NCI-H2081 (cell line): ENCODE measurements around the gene DIAPH1.

ENCODE experiments used
- DNase-seq, 2 experiments: peaks; one replicate each; lab custom pipeline; 2025; lab: John Stamatoyannopoulos, UW

The DIAPH1 gene

DNA sequence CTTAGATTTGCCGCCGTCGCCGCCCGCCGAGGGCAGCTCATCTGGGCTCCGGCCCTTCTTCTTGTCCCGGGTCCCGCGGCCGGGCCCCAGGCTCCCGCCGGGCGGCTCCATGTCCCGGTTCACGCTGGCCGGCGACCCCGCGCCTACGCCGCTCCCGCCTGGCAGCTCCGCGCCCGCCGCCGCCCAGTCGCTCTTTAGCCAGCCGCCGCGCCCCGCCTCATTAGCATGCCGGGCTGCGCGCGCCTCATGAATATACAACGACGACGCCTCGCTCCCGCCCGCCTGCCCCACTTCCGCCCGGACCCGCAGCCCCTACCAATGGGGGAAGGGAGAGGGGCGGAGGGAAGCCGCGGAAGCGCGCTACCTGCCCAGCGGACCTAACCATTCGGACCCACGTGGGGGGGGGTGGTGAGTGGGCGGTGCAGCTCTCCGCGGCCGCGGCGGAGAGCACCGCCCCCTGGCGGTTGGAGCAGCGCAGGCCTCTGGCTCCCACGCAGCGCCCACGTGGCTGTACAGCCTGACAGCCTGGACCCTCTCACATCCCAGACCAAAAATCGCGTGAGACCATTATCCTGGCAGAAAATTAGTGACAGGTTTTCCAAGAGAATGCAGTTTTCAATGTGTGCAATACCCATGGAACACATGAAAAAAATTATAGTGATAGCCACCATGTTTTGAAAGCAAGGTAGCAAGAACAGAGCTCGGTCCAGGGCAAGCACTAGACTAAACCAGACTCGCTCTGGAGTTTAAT is at the start of gene DIAPH1:
DIAPH1 (minus strand) TSS at position 197 of the 751 bp plus-strand sequence; CDS start at position 111, 86 bp downstream.
- peak; percentile 94 to 95 for DNase-seq

DNA sequence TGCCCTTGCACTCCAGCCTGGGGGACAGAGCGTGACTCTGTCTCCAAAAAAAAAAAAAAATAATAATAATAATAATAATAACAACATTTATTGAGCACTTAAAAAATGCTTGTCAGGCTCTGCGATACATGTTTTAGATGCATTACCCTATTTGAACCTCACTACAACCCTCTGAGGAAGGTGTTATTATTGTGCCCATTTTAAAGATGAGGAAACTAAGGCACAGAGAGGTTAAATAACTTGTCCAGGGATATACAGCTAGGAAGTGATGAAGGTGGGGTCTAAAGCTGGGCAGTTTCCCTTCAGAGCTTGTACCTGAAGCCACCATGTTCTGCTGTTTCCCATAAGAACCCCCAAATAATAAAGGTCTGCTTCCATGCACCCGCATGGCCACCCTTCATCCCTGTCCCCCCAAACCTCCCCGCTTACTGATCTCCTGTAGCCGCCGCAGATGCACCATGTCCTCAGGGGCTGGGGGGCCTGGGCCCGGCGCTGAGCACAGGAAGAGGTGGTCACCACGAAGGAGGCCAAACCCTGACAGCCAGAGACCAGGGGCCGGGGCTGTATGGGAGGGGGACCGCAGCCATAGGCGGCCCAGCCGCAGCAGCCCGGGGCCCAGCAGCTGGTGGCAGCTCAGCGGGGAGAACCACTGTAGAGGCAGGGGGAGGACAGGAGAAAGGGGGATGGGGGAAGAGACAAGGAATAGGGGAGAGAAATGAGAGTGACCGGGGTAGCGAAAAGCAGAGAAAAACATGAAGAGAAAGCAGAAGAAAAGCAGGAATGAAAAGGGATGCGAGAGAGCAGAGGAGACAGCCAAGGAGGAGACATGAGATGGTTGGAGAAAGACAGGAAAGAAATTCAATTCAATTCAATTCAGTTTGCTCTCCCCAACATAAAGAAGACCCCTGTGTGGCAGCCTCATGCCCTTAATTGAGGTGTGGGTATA is 47.5 kb upstream of the DIAPH1 start:
- no peak for DNase-seq

DNA sequence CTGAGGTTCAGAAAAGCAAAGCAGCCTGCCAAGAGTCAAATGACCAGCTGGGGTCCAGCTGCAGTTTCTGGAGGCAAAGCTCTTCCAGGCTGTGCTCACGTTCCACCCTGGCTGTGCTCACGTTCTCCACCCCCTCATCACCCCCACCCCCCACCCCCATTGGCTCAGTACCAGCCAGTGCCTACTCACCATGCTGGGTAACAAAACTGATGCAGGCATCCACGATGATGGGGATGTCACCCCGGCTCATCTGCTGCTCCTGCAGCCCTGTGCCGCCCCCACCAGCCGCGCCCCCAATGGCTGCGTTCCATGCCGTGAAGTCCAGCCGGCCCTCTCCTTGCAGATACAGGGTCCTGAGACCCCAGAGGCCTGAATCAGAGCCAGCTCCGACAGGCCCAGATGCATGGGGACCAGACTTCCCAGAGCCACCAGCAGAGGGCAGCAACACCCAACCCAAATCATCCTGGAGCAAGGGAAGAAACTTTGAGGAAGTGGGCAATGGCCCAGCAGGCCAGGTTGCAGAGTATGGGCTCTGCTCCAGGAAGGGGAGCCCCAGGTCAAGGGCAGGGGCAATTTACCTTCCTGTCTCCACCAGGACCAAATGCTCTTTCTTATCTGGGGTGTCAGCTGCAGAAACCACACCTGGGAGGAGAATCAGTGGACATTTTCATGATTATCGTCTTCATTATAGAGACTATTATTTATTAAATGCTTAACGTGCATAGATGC is 46.1 kb upstream of the DIAPH1 start:
- DNase-seq, result peak; percentile 18 to 24

DNA sequence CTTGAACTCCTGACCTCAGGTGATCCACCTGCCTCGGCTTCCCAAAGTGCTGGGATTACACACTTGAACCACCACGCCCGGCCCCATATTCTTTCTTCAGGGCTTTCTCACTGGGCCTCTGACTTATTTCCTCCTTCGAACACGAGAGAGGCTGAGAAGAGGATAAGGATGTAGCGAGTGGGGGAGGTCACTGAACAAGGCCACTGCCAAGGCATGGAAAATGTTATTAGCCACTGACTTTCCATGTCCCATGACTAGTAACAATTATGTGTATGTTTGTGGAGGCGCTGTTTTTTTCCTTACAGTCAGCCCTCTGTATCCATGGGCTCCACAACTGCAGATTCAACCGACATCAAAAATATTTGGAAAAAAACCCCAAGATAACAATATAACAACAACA is 44.7 kb upstream of the DIAPH1 start:
- DNase-seq, result no peak

DNA sequence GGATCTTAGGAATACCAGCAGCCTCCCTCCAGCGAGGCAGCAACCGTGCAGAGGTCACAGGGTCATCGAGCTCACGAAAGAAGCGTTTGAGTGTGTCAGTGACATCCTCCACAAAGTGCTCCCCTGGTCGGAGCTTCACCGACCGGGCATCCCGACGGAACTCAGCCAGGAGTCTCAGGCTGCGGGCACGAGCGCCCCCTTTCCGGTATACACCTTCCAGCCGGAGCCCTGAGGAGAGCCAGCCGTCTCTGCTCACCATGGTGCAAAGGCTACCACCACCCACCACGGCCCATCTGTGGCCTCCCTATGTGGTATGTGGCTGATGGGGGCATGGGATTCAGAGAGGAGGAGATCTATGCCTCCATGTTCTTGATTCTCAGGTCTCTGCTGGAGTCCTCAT is 43.2 kb upstream of the DIAPH1 start:
- no peak for DNase-seq

DNA sequence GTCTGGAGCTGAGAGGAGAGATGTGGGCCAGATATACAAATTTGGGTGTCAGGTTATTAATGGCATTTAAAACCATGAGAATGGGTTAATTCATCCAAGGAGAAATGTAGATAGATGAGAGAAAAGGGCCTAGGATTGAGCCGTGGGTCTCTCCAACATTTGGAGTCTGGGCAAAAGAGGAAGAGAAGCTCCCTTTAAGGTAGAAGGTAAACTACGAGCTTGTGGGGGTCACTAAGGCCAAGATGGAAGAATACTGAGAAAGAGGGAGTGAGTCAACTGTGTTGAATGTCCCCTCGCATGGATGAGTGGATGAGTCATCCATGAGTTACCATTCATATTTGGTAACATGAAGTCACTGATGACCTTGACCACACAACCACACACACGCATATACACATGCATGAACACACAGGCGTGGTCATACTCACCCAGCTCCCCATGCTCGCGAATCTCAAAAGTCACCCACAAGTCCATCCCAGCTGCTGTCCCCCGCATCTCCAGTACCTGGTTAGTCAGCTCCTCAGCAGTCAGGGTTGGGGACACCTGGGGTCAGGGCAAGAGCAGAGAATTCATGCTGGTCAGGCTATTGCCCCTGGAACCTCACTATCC is 39.2 kb upstream of the DIAPH1 start:
- DNase-seq, result no peak

DNA sequence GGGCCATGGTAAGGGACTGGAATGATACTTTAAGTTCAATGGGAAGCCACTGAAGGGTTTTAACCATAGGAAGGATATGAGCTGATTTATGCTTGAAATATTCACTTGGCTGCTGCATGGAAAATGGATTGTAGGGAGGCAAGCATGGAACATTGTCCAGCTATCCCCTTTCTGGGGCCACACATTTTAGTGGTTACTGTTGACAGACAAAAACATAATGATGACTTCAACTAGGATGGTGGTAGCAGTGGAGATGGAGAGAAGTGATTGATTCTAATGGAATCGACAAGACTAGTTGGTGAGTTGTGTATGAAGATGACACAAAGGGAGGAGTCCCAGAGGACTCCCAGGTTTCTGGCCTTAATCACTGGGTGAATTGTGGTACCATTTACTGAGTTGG is 38.6 kb upstream of the DIAPH1 start:
- no peak for DNase-seq

DNA sequence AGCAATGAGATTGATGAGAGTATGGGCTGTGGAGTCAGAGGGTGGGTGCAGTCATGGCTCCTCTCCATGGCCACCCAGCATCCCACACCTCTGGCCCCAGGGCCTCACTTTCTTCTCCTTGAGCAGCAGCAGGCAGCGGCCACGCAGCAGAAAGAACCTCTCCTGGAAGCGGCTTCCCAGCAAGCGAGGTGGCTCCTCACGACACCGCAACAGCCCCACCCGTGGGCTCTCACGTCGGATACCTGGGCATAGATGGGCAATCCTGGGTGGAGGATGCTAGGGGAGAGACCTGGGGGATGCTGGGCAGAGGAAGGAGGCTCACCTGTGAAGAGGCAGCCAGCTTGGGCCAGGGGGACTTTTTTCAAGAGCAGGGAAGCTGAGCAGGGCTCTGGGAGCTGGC is 37.6 kb upstream of the DIAPH1 start:
- DNase-seq, result no peak

DNA sequence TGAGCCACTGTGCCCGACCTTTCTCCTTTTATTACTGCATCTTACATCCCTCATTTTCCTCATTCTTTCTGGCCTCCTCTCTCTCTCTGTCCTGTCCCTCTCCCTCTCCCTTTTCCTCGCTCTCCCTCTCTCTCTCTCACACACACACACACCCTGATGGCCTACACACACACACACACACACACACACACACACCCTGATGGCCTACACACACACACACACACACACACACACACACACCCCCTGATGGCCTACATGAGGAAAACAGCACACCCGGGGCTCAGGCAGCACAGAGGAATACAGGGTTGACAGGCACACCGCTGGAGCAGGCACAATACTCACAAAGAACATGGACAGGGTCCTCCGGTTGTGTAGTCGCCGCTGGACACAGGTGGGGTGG is 36.2 kb upstream of the DIAPH1 start:
- no peak for DNase-seq

DNA sequence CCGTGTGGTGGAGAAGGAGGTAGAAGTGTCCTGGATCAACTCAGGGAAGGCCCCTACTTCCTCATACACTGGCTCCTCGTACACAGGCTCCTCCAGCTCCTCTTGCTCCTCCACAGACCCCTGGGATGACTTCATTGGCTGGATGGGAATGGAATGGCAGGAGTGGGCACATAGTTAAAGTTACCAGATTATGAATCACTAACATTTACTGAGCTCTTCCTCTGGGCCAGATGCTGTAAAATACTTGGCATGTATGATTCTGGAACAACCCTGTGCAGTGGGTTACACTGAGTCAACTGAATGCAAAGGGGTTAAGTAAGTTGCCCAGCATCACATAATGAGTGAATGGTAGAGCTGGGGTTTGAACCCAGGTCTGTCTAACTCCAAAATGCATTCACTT is 35.5 kb upstream of the DIAPH1 start:
- no peak for DNase-seq

DNA sequence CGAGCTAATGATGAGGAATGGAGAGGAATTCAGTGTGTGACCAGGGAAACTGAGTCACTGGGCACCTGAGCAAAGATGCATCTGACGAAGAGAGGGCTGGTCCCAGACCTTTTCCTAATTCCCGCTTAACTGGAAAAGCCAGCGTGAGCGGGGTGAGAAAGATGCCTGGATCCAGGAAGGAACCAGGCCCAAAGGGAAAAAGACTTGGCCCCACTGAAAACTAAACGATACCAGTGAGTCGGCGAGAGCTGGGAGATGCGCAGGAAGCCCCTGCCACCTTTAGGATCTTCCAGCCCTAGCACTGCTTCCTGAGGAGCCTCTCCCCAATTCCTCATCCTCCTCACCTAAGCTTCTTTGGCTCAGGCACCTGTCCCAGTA is 32.9 kb upstream of the DIAPH1 start:
- DNase-seq, result no peak

DNA sequence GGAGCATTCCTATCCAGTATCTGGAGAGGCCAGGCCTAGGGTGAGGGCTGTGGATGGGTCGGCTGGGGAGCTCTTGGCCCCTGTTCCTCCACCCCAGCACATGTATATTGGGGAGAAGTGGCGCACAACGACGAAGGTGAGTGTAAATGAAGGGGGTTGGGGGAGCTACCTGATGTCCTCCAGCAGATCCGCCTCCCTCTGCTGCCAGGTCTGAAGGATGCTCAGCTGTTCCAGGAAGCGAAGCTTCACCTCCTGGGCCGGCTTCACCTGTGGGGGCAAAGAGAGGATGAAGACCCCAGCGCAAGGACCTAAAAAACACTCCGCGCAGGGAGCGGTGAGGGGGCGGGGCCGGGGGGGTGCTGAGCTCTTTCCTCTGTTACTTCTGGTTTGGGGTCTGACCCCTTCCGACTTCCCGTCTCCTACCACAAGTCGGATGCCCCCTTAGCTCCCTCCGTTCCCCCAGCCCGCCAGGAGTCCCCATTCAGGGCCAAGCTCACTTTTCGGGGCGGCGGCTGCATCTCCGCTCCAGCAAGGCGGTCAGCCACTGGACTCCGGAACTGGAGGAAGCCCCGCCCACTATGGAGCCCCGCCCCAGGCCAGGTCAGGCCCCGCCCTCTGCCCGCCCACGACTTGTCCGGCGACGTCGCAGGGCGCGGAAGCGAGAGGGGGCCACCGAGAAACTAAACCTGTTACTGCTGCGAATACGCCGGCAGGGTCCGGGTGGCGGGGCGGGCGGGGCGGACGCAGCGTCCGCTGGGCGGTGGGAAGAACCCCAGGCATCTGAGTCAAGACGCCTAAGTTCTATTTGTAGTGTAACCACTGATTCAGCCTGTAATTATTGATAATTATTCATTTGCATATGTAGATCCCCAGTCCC is 32.3 kb upstream of the DIAPH1 start, which contains the start of gene FCHSD1:
FCHSD1 (minus strand) TSS at position 568 of the 877 bp plus-strand sequence; CDS start at position 518, 50 bp downstream.
- DNase-seq, result peak; percentile 28 to 43

DNA sequence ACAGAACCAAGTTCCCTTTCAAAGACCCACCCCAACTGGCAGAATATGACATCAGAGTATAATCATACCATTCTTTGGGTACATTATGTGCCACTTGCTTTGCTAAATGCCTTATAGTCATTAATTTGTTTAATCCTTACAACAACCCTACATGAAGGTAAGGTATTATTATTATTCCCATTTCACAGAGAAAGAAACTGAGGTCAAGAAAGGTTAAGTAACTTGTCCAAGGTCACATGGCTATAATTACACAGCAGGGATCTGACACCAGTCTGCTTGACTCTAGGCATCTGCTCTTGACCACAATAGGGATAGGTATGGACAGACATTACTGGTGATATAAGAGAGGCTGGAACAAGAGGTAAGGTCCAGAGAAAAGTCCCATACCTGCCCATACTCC is 31.2 kb upstream of the DIAPH1 start:
- DNase-seq, result no peak

DNA sequence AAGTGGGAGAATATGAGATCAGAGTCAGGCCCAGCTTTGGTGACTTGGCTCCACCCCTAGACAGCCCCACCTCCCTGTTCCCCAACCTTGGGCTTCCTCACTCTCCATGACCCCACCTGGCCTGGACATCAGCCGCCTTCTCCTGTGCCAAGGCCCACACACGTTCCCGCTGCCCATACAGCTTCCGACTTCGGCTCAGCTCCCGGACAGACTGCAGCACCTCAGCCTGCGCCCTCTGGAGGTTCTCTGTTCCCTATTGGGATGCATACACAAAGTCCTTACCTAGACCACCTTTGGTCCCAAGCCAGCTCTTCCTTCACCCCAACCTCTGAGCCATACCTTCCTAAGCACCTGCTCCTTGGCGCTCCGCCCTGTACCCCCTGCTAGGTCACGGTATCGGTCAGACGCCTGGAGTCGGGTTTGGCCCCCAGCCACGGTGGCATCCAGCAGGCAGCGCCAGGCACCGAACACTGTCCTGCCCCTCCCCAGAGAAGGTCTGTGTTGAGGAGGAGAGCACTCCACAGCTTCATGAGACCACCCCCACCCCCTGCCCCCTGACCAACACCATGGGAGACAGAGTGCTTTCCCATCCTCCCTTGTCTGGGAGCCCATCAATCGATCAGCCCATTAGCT is 30.4 kb upstream of the DIAPH1 start:
- DNase-seq, result no peak

DNA sequence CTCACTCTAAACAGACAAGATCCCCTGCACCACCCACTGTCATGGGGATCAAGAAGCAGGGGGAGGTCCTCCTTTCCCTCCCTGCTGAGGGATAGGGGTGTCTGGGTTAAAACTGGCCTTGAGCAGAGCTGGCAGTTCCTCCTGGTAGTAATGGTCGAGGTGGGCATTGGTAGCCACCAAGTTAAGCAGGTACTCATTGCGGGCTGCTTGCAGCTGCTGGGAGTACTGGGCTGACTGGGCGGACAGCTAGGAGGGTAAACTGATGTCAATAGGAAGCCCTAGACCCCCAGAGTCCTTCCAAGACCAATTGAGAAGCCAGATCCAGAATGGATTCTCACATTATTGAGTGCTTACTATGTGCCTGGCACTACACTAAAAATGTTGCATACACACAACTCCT is 29.1 kb upstream of the DIAPH1 start:
- no peak for DNase-seq

DNA sequence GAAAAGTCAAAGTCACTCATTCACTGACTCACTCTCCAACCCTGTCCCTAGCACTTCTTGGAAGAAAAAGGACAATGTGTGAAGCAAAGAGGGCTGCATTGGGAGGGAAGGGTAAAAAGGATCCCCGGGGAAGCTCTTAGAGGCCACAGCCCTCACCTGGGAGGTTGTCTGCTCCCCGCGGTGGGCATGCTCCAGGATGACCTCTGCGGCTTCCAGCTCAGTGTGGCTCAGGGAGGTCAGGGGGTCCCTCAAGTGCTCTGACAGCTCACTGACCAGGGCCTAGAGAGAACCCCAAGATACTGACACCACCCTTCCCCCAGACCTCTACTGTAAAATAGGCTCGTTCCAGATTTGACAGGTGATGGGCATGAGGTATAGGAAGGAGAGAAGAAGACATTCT is 28.4 kb upstream of the DIAPH1 start:
- no peak for DNase-seq

DNA sequence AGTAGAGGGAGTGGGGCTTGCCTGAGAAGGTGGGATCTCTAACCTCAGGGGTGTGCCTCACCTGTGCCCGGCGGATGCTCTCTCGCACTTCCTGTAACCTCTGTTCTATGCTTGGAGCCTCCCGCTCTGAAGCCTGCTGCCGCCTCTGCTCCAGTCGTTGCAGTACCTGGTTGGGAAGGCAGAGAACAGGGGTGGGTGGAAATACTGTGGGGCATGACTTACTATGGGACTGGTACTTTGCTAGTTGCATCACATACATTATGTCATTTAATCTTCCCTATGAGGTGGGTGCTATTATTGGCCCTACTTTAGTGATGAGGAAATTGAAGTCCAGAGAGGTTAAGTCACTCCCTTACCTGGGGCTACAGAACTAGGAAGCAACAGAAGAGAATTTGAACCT is 27.2 kb upstream of the DIAPH1 start:
- no peak for DNase-seq

DNA sequence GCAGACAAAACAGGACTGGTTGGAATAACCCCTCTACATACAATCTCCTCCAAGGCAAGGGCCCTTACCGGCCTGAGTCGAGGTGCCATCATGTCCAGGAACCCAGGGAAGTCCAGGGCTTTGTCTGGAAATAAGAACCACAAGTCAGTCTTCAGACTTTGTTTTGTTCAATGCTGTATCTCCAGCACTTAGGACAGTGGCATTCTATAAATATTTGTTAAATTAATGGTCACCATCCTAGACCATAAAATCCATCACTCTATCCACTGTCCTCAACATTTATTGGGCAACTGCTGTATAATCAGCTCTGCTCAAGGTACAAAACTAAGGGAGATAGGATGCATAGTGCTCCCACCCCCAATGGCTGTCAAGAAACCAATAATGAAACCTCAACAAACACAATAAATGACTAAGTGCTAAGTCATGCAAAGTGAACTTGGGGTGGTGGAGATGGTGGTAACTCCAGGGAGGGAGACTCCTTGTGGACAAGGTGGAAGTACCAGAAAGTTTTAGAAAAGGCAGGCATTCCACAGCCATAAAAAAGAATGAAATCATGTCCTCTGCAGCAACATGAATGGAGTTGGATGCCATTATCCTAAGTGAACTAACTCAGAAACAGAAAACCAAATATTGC is 23.0 kb upstream of the DIAPH1 start:
- DNase-seq, result no peak

DNA sequence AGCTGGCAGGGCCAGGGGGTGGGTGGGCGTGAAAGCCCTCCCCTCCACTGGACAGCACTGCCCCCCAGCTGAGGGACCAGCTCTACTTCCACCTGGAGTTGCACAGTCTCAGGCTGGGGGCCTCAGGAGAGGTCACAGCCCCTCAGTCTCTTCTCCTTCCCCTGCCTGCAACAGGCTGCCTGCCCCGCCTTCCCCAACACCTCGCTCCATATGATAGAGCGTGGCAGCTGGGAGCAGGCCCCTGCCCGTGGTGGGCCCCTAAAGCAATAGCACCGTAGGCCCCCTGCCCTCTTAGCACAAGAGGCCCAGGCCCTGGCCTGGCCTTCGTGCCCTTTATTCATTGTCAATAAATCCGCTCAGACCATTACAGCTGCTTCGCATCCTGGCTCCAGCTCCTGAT is 21.9 kb upstream of the DIAPH1 start:
- no peak for DNase-seq

DNA sequence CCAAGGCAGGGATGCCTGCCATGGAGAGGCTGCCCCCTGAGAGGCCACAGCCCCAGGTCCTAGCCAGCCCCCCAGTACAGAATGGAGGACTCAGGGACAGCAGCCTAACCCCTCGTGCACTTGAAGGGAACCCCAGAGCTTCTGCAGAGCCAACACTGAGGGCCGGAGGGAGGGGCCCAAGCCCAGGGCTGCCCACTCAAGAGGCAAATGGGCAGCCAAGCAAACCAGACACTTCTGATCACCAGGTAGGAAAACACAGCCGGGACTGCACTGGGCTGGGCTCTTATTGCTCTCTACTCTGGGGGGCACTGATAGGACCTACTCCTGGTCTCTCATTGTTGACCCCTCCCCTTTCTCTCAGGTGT is 21.2 kb upstream of the DIAPH1 start:
- no peak for DNase-seq
